HepG2 (cell line): ENCODE results near the gene MS4A15. TPM values are rescaled to one million over a fixed set of nuclear protein-coding genes. Genes with fewer than 3 reads are reported as not detected.

ENCODE experiments used
- ATAC-seq: fragments of 200-7000 bp; cut with Tn5 transposase; 3 replicates; pipeline ENCODE4 v1.9.1; 2020; ENCODE audit warnings: mild to moderate bottlenecking, moderate library complexity
- BruUV-seq: library from RNA; stranded (reverse); fragments of 400-500 nt; replicated peaks from 2 replicates; lab custom pipeline; 2021; lab: Mats Ljungman, UMichigan
- CTCF ChIA-PET: fragments of 300-600 bp; formaldehyde crosslinking; extraction: SDS; loops from one replicate; lab custom pipeline; 2021; ENCODE audit warnings: low total read pairs, inconsistent platforms, low intra/inter-chr PET ratio; lab: Yijun Ruan, JAX
- POLR2A ChIA-PET: fragments of 350-600 bp; sonication (Branson Sonifier 250); formaldehyde crosslinking; loops from one replicate; lab custom pipeline; 2020; ENCODE audit warnings: antibody characterized with exemption, inconsistent platforms; lab: Yijun Ruan, JAX
- DNase-seq: peaks from one replicate; pipeline ENCODE4 v3.0.0-alpha.2; 2015; ENCODE audit warnings: low spot score
- FAIRE-seq: peaks from 3 replicates; lab custom pipeline; 2011; peaks lifted over from hg19 to GRCh38; lab: Jason Lieb, UNC
- H2AFZ ChIP-seq: one replicate; pipeline ENCODE4 v1.6.1; 2011; ENCODE audit warnings: low read length, inconsistent platforms
- H3K27ac ChIP-seq: fragments of 300-600 bp; 3 replicates; pipeline ENCODE4 v1.8.0; 2011; ENCODE audit warnings: mixed run types, mild to moderate bottlenecking, mixed read lengths, low read length, inconsistent platforms; ENCODE audit not compliant: insufficient read depth; ENCODE audit errors: extremely low read length
- H3K27me3 ChIP-seq, 2 experiments: fragments of 200-600 bp in 1 of 2; 2 replicates in 1 of 2; 3 replicates in 1 of 2; pipeline versions ENCODE4 v1.6.0 to v1.8.0; 2011; ENCODE audit warnings: low read length in 2 of 2, mild to moderate bottlenecking in 2 of 2, moderate library complexity in 2 of 2, inconsistent platforms in 1 of 2; ENCODE audit not compliant: insufficient read depth in 2 of 2, control insufficient read depth in 1 of 2
- H3K36me3 ChIP-seq, 2 experiments: fragments of 200-600 bp in 1 of 2; replicated peaks in 1 of 2; 2 replicates in 1 of 2; 3 replicates in 1 of 2; pipeline versions ENCODE4 v1.5.1 to v1.8.0; 2011; ENCODE audit warnings: low read length in 2 of 2, inconsistent platforms in 1 of 2; ENCODE audit not compliant: insufficient read depth in 2 of 2, control insufficient read depth in 1 of 2
- H3K4me1 ChIP-seq: 2 replicates; pipeline ENCODE4 v1.5.1; 2012; ENCODE audit warnings: low read length, inconsistent platforms; ENCODE audit not compliant: insufficient read depth
- H3K4me2 ChIP-seq: 2 replicates; pipeline ENCODE4 v1.6.0; 2011; ENCODE audit warnings: low read depth, low read length, inconsistent platforms
- H3K4me3 ChIP-seq, 3 experiments: fragments of 200-600 bp in 1 of 3; sonication (generic), shearing (Covaris generic) in 1 of 3; replicated peaks in 1 of 3; 2 replicates each; pipeline ENCODE4 v1.5.1; 2011 to 2016; ENCODE audit warnings: low read length in 3 of 3, inconsistent platforms in 2 of 3, low read depth in 2 of 3, mild to moderate bottlenecking in 2 of 3, control low read depth in 1 of 3, mixed read lengths in 1 of 3; ENCODE audit not compliant: insufficient read depth in 1 of 3
- H3K79me2 ChIP-seq: one replicate; pipeline ENCODE4 v1.6.1; 2011; ENCODE audit warnings: low read length, inconsistent platforms; ENCODE audit not compliant: insufficient read depth
- H3K9ac ChIP-seq: 2 replicates; pipeline ENCODE4 v1.6.0; 2011; ENCODE audit warnings: mild to moderate bottlenecking, low read depth, low read length, inconsistent platforms; ENCODE audit not compliant: insufficient read depth
- H3K9me3 ChIP-seq: 2 replicates; pipeline ENCODE4 v1.5.1; 2012; ENCODE audit warnings: mild to moderate bottlenecking, low read length
- H4K20me1 ChIP-seq: 2 replicates; pipeline ENCODE4 v1.6.0; 2011; ENCODE audit warnings: inconsistent platforms, mild to moderate bottlenecking, low read length, moderate library complexity; ENCODE audit not compliant: insufficient read depth
- KAT8 ChIP-seq: IDR thresholded peaks from 2 replicates; pipeline ENCODE4 v1.6.1; 2016; ENCODE audit warnings: missing genetic modification reagents, missing compliant biosample characterization
- MZF1 ChIP-seq: sonication (generic); formaldehyde crosslinking; IDR thresholded peaks from 2 replicates; pipeline ENCODE4 v1.8.1; 2023; ENCODE audit warnings: mild to moderate bottlenecking, missing genetic modification reagents, borderline replicate concordance
- NFE2 ChIP-seq: sonication (generic); formaldehyde crosslinking; IDR thresholded peaks from 2 replicates; pipeline ENCODE4 v1.4.0; 2020; ENCODE audit warnings: missing genetic modification reagents
- SMAD1 ChIP-seq: sonication (generic); formaldehyde crosslinking; IDR thresholded peaks from 2 replicates; pipeline ENCODE4 v1.4.0; 2020; ENCODE audit warnings: missing genetic modification reagents, low read depth, mild to moderate bottlenecking, borderline replicate concordance
- SNAI1 ChIP-seq: sonication (generic); formaldehyde crosslinking; IDR thresholded peaks from 2 replicates; pipeline ENCODE4 v1.5.0; 2020; ENCODE audit warnings: mild to moderate bottlenecking, missing genetic modification reagents, borderline replicate concordance
- TBX3 ChIP-seq: fragments of 450-650 bp; IDR thresholded peaks from 2 replicates; pipeline ENCODE4 v1.6.1; 2017; ENCODE audit warnings: antibody characterized with exemption, mild to moderate bottlenecking, inconsistent platforms, borderline replicate concordance
- ZHX2 ChIP-seq, 2 experiments: sonication (generic) in 1 of 2; formaldehyde crosslinking in 1 of 2; IDR thresholded peaks; 2 replicates each; pipeline versions ENCODE4 v1.6.1 to v1.9.0; 2014 to 2022; ENCODE audit warnings: antibody characterized with exemption in 1 of 2, borderline replicate concordance in 1 of 2, inconsistent platforms in 1 of 2, low read depth in 1 of 2, missing genetic modification reagents in 1 of 2
- ZNF12 ChIP-seq: sonication (generic); formaldehyde crosslinking; IDR thresholded peaks from 2 replicates; pipeline ENCODE4 v1.5.0; 2020; ENCODE audit warnings: missing genetic modification reagents
- ZNF234 ChIP-seq: sonication (generic); formaldehyde crosslinking; conservative IDR thresholded peaks from 2 replicates; pipeline ENCODE4 v1.5.1; 2020; ENCODE audit warnings: mild to moderate bottlenecking, missing genetic modification reagents
- WGBS: methylation state at CpG from one replicate; pipeline ENCODE4 v1.1.6; 2017; ENCODE audit warnings: low lambda C conversion rate; 5-methylcytosine and 5-hydroxymethylcytosine counted together
- in situ Hi-C: cut with HindIII; loops from 2 replicates; pipeline ENCODE4 v1.10.0; 2017; ENCODE audit warnings: low pct_unique_long_range_greater_than_20kb; ENCODE audit not compliant: extremely low pct_ligation_motif_present
- intact Hi-C: fragments of 100-400 bp; cut with micrococcal nuclease; formaldehyde crosslinking; loops from one replicate; pipeline ENCODE4 v1.10.0; 2022; ENCODE audit not compliant: unreplicated experiment
- polyA plus RNA-seq, 8 experiments: library from polyadenylated mRNA; depleted of rRNA in 3 of 8; stranded (reverse) in 7 of 8; unstranded in 1 of 8; fragments of >200 nt; fragmentation: Illumina TruSeq in 4 of 8; extraction: Trizol in 4 of 8; gene quantifications; 2 replicates each; pipeline versions ENCODE4 v1.2.1 to v1.2.3, GENCODE V29; 2011 to 2016; ENCODE audit warnings: low read depth in 4 of 8, missing spikeins in 1 of 8, mixed read lengths in 1 of 8; ENCODE audit not compliant: insufficient read depth in 1 of 8
- total RNA-seq, 5 experiments: library from RNA; depleted of rRNA; stranded (reverse); fragments of >200 nt; fragmentation: Illumina TruSeq; extraction: Trizol; gene quantifications; 2 replicates each; pipeline ENCODE4 v1.2.3, GENCODE V29; 2016; ENCODE audit warnings: low read depth in 1 of 5
- TF ChIP-seq, protein P1 (sequence below): sonication (generic); formaldehyde crosslinking; IDR thresholded peaks from 2 replicates; pipeline ENCODE4 v1.4.0; 2020; ENCODE audit warnings: missing genetic modification reagents
- TF ChIP-seq, protein P2 (sequence below): sonication (generic); formaldehyde crosslinking; IDR thresholded peaks from 2 replicates; pipeline ENCODE4 v1.5.0; 2020; ENCODE audit warnings: missing genetic modification reagents, mild to moderate bottlenecking, borderline replicate concordance
- TF ChIP-seq, protein P3 (sequence below): sonication (generic); formaldehyde crosslinking; IDR thresholded peaks from 2 replicates; pipeline ENCODE4 v1.4.0; 2020; ENCODE audit warnings: missing genetic modification reagents
- TF ChIP-seq, protein P4 (sequence below): sonication (generic); formaldehyde crosslinking; IDR thresholded peaks from 2 replicates; pipeline ENCODE4 v1.5.0; 2020; ENCODE audit warnings: missing genetic modification reagents, mild to moderate bottlenecking, borderline replicate concordance

The MS4A15 gene
- total and polyA plus RNA-seq, 2 of the 13 experiments (the other 11 are each of a cell fraction or from before 2014, with no cell fraction given): not detected

GRCh38 chr11:60748821-60749220, 7.8 kb upstream of the MS4A15 start:
- 33% methylated on average over 7 of the region's 8 CpGs for WGBS
- no peaks in the 10 kb centered on the region for H3K36me3 ChIP-seq
- ChIA-PET POLR2A (no interaction called here), CTCF (no interaction called here)
- in situ Hi-C loops: no loop called here
- intact Hi-C loops: no loop called here
- H3K27me3 ChIP-seq: no peaks in the 10 kb centered on the region
- no TSS peak for BruUV-seq
- no peaks in the 10 kb centered on the region for H3K9me3 ChIP-seq
- H3K79me2 ChIP-seq: no peaks in the 10 kb centered on the region
- H2AFZ ChIP-seq: no peak overlapping the region
- no peak overlapping the region for H3K4me2 ChIP-seq
- no peaks in the 10 kb centered on the region for H4K20me1 ChIP-seq
- DNase-seq: no peak
- no peak overlapping the region for H3K4me3 ChIP-seq
- ATAC-seq: no peak
- FAIRE-seq: no peak
- H3K27ac ChIP-seq: no peak overlapping the region
- no peak overlapping the region for H3K9ac ChIP-seq
- H3K4me1 ChIP-seq: peaks cover 4% of the 10 kb centered on the region; the same call in 1 of the 2 replicates
- TF ChIP-seq ZHX2 (IDR thresholded peaks at IDR 0.05; ENCODE audit: low read depth) (no peak), ZHX2 (CRISPR knock-in tag; IDR thresholded peaks at IDR 0.05; ENCODE audit: borderline replicate concordance) (no peak), SNAI1 (CRISPR knock-in tag) (no peak), NFE2 (CRISPR knock-in tag) (no peak), TBX3 (no peak), KAT8 (no peak), ZNF12 (CRISPR knock-in tag) (no peak), ZNF234 (CRISPR knock-in tag) (no peak), MZF1 (CRISPR knock-in tag) (no peak), SMAD1 (CRISPR knock-in tag) (no peak)
- TF ChIP-seq, protein P1, sequence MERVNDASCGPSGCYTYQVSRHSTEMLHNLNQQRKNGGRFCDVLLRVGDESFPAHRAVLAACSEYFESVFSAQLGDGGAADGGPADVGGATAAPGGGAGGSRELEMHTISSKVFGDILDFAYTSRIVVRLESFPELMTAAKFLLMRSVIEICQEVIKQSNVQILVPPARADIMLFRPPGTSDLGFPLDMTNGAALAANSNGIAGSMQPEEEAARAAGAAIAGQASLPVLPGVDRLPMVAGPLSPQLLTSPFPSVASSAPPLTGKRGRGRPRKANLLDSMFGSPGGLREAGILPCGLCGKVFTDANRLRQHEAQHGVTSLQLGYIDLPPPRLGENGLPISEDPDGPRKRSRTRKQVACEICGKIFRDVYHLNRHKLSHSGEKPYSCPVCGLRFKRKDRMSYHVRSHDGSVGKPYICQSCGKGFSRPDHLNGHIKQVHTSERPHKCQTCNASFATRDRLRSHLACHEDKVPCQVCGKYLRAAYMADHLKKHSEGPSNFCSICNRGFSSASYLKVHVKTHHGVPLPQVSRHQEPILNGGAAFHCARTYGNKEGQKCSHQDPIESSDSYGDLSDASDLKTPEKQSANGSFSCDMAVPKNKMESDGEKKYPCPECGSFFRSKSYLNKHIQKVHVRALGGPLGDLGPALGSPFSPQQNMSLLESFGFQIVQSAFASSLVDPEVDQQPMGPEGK (CRISPR knock-in tag): no peak
- TF ChIP-seq, protein P2, sequence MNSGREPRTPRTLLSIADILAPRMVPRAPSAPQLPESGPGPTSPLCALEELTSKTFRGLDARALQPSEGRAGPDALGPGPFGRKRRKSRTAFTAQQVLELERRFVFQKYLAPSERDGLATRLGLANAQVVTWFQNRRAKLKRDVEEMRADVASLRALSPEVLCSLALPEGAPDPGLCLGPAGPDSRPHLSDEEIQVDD (CRISPR knock-in tag): no peak
- TF ChIP-seq, protein P3, sequence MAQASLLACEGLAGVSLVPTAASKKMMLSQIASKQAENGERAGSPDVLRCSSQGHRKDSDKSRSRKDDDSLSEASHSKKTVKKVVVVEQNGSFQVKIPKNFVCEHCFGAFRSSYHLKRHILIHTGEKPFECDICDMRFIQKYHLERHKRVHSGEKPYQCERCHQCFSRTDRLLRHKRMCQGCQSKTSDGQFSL (CRISPR knock-in tag): no peak
- TF ChIP-seq, protein P4, sequence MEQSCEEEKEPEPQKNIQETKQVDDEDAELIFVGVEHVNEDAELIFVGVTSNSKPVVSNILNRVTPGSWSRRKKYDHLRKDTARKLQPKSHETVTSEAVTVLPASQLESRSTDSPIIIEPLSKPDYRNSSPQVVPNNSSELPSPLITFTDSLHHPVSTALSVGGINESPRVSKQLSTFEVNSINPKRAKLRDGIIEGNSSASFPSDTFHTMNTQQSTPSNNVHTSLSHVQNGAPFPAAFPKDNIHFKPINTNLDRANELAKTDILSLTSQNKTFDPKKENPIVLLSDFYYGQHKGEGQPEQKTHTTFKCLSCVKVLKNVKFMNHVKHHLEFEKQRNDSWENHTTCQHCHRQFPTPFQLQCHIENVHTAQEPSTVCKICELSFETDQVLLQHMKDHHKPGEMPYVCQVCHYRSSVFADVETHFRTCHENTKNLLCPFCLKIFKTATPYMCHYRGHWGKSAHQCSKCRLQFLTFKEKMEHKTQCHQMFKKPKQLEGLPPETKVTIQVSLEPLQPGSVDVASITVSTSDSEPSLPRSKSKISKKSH (CRISPR knock-in tag): no peak
